NCI-H82 treated with DMSO at 0.1 percent for 48 hours (cell line): ENCODE data around the gene COMMD7.

ENCODE experiments used
- DNase-seq: peaks from one replicate; lab custom pipeline; 2025; ENCODE audit not compliant: unreplicated experiment; lab: John Stamatoyannopoulos, UW

COMMD7 gene

DNA sequence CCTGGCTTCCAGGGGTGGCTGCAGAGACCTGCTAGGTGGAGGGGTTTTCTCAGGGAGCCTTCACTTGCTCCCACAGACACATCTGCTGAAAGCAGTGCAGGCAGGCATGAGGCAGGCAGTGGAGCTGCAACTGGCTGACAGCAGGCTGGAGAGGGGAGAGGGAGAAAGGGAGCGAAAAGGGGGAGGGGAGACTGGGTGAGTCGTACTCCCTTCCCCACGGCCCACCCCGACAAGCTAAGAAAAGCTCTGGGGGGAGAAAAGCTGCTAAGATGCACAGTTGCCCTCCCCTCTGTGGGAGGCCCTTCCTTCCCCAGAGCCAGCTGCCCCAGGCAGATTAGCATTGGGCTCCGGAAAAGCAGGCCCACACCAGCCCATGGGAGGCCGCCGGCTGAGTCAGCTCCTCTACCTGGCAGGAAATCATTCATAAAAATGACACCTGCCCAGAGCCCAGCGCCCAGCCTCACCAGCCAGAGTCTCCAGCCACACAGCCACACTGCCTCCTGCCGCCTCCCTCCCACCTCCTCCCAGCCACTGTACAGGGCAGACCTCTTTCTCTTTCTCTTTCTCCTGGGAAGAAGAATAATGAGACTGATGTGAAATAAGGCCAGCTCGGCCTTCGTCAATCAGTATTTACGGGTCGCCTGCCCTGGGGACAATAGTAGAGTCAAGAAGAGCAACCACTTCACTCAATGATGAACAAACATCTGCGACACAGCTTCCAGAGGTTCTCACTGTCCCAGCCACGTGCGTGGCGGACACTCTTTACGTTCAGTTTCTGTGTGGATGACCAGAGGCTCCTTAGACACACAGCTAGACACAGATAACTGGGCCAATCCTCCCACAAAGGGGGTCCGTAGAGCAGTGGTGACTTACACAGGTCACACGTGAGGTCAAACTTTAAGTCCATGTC, 61.8 kb downstream of the COMMD7 start:
- peak; percentile 87 for DNase-seq

DNA sequence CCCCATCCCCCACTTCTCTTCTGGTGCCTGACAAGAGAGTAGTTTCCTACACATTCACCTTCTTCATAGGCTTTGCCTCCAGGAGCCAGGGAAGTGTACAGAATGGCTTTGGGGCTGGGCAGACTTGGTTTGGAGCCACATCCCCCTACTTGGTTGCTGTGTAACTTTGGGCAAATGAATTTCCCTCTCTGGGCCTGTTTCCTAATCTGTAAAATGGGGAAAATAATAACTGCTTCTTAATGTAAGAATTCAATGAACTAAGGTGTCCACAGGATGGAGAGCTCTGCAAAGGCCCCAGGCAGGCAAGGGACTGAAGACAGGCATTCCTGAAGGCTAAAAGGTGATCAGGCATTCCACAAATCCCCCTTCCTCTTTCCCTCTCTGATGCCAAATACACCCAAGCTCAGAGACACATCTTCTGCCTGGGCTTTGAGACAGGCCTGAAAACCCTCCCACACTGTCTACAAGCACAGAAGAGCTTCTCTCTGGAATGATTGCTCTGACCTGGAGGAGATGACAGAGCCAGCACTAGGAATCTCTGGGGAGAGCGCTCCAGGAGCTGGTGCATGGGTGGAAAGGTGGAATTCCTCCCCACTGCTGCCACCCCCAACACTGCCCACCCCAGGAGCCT, 62.6 kb downstream of the COMMD7 start:
- DNase-seq: no peak

DNA sequence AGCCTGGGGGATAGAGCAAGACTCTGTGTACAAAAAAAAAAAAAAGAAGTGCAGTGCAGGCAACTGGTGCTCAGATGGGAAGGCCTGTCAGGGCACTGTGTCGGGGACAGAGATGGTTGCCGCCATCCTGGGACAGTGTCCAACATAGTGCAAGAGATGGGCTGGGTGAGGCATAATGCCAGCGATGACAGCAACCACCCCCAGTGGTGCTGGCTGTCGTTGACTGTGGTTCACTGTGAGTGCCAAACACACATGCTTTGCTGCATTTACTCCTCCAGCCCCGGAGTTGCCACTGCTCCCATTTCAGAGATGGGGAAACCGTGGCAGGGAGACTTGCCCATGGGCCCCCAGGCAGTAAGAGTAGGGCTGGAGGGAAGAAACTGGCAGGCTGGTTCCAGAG, 64.3 kb downstream of the COMMD7 start:
- DNase-seq: no peak

DNA sequence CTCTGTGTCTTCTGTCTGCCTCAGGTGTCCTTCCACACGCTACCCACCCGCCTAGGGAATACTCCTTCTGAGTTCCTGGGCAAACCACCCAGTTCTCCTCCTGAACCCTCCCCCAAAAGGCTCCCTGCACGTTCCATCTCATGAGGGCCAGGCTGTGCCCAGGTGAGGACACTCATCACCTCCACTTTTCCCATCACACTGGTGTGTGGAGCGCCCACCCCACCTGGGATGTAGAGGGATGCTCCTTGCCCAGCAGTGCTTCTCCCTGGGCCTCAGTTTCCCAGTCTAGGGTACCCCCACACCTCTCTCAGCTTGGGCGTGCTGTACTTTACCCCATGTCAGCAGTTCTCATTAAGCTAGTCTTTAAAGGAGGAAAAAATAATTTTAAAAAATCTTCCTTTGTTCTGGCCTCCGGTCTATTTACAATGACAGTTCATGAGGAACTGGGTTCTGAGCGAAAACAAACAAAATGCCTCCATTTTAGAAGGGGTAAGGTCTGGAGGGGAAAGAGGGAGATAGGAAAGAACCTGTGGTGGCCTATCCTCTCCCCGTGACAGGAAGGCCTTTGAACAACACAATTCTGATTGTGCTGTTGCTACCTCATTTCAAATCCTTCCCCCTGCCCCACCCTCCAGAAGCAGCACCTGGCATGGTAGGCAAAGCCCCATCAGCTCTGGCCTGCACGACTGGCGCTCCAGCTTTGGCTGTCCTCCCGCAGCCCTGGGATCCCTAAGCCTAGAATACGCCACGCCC, 67.9 kb downstream of the COMMD7 start:
- DNase-seq: no peak

DNA sequence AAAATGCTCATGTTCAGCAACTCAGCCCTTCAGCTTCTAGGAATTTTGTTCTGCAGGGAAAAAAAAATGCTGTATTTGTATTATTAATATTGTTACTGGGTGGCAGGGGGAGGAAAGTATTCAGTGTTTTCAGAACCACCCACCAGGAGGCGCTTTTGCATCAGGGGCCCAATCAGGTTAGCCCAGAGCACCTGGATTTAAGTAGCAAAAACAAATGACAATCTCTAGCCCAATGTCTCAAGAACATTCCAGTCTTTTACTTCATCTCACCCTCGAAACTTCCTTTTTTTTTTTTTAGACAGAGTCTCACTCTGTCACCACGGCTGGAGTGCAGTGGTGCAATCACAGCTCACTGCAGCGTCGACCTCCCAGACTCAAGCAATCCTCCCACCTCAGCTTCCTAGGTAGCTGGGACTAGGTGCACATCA, 68.9 kb downstream of the COMMD7 start:
- peak; percentile 32 for DNase-seq

DNA sequence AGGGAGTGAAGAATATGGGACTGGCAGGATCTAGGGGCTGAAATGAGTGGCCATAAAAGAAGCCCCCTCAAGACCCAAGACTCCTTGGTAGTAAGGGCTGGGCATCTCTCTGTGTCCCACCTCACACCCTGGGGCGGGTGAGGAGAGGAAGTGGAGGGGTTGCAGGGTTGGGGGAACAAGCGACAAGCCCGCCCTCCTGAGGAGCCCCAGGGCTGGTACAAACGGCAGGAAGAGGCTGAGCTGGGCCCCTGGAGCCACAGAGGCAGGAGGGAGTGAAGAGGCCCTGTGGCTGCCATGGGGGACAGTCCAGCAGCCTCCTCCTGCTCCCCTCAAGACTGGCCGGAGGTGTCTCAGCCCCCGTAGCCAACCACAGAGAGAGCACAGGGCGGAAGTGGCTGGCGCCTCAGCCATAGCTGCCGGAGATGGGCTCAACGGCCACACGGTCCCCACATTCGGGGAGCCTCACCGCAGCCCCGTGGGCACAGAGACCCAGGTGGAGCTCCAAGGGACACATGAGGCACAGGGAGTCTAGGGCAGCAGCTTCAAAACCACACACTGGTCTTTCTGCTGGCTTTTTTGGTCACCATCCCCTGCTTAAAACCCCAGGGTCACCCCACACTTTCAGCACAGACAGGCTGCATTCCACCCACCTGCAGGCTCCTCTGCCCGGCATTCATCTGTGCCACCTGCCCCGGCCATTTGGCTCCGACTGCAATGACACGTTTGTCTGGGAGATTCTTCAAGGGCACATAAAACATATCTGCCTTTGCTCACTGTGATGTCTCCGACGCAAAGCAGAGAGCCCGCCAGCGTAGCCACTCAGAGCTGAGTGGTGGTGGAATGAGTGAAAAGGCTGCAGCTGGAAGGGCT, 70.0 kb downstream of the COMMD7 start:
- DNase-seq: no peak

DNA sequence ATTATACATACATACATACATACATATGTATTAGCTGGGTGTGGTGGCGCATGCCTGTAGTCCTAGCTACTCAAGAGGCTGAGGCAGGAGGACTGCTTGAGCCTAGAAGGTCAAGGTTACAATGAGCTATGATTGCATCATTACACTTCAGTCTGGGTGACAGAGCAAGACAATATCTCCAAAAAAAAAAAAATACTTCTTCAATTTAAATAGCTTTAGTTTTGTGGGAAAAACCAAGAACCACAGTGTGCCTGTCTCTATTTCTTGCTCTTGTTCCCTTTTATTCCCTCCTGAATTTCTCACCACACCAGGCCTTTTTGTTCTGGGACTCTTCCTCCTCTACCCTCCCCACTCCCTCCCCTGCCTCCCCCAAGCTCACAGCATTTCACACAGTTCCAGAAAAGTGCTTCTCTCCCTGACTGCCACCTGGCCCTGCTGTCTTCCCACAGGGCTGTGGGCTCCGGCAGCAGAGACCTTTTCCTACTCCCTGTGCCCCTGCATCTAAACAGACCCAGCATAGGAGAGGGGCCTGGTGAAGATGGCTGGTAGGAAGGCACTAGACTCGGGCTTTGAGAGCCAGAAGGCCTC, 70.8 kb downstream of the COMMD7 start:
- DNase-seq: no peak

DNA sequence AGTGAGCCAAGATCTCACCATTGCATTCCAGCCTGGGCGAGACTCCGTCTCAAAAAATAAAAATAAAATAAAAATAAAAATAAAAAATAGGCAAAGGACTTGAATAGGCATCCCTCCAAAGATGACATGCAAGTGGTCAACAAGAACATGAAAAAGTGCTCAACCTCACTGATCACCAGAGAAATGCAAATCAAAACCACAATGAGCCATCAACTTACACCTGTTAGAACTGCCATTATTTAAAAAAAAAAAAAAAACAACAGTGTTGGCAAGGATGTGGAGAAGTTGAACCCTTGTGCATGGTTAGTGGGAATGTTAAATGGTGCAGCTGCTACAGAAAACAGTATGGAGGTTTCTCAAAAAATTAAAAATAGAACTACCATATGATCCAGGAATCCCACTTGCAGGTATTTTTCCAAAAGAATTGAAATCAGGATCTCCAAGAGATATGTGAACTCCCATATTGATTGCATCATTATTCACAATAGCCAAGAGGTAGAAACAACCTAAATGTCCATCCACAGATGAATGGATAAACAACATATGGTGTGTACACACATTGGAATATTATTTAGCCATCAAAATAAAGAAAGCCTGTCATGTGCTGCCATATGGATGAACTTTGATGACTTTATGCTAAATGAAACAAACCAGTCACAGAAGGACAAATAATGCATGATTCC, 72.4 kb downstream of the COMMD7 start:
- no peak for DNase-seq

DNA sequence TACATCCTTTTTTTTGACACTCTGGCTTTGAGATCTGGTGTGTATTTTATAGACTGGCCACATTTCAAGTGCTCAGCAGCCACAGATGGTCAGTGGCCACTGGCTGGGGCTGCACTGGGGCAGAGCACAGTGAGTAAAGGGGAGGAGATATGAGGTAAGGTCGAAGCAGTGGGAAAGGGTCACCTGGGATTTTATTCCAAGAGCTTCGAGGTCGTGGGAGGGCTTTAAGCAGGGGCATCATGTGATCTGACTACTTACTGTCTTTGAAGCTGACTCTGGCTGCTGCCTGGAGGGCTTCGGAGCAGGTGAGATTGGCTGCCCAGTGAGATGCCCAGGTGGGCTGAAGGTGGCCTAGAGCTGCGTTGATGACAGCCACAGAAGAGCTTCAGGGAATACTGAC, 76.2 kb downstream of the COMMD7 start:
- DNase-seq: no peak

DNA sequence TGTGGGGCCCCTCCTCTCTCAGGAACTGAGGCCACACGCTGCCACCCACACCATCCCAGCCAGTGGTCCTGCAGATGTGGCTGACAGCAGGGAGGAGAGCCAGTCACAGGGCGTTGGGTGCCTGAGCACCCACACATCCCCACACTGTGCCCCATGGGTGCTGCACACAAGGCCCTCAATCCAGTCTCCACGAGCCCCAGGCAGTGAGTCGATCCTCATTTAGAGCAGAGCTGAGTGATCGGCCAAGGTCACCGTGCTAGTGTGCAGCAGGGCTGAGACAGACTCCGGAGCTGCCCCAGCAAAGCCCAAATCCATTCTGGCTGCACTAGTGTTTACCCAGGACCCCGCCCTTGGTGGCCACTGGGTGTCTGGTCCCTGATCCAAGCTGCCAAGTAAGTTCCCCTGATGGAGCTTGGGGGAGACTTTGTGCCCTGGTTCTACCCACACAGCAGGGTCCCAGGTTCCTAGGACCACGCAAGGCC, 78.5 kb downstream of the COMMD7 start:
- DNase-seq: no peak

DNA sequence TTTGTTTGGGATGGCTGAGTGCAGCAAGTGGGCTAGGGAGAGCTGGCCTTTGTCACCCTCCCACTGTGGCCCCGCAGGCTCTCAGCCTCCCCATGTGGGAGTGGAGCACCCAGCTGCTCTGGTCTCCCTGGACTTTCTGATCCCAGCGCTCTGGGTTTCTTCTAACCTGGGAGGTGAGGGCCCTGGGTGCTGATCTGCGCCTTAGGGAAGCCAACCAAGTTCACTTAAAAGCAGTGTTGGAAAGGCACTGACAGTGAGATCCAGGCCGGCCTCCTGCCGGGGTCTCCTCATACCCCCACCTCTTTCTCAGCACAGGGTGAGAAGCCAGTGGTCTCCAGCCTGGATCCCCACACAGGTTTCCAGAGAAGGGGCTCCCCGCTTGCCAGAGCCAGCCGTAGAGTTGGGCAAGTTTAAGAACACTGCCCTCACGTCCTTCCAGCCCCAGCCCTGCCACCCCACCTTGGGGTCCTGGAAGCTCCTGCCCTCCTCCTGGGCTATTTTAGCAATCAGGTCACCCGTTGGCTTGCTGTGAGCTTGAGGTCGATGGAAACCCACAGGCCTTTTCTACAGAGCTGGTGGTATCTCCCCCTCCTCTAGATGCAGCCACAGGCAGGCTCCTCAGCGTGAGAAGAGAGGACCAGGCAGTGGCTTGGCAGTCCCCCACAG, 79.1 kb downstream of the COMMD7 start:
- DNase-seq: no peak

DNA sequence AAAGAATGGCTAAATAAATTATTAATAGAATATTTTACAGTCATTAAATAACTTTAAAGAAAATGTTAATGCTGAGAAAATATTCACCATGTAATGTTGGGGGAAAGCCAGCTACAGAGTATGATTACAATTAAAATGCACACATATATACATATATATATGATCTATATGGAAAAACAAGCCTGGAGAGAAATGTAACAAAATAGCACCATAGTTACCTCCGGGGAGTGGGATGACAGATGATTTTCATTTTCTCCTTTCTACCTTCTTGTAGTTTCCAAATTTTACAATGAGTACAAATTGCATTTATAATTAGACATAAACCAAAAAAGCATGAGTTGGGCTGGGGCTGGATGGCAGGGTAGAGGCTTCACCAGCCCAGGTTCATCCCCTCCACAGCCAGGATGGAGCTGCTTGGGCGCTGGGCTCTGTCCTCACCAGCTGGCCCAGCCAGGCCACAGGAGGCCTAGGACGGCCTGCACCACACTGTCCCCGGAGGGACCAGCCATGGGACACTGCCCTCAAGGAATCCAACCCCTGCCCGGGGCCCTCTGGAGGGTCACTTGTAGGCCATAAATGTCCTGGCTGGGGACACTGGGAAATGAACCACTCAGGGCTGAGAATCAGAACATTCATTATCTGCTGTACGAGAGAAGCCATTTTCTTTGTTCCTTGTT, 79.8 kb downstream of the COMMD7 start:
- no peak for DNase-seq

DNA sequence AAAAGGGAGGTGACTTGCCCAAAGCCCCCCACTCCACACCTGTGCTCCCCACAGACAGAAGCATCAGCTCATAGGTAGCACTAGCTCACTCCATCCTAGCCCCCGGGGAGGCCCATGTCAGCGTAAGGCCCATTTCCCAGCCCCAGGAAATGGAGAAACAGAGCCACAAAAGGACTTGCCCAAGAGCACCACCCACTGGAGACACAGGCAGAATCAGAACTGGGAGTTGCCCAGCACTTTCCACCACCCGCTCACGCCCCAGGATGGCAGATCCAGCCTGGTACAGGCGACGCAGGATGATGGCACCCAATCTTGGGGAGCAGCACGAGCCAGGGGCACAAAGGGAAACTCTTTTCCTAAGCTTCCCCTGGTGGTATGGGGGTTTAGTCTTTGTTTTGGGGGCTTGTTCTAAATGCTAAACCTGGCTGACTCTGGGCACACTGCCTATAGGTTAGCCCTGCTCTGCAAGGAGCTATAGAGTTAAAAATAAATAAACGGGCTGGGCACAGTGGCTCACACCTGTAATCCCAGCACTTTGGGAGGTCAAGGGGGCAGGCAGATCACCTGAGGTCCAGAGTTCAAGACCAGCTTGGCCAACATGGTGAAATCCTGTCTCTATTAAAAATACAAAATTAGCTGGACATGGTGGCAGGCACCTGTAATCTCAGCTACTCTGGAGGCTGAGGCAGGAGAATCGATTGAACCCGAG, 81.3 kb downstream of the COMMD7 start:
- no peak for DNase-seq

DNA sequence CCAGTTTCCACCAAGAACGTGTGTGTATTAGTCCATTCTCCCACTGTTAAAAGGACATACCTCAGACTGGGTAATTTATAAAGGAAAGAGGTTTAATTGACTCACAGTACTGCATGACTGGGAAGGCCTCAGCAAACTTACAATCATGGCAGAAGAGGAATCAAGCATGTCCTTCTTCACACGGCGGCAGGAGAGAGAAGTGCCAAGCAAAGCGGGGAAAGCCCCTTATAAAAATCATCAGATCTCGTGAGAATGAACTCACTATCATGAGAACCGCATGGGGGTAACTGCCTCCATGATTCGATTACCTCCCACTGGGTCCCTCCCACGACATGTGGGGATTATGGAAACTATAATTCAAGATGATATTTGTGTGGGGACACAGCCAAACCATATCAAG, 82.6 kb downstream of the COMMD7 start:
- no peak for DNase-seq

DNA sequence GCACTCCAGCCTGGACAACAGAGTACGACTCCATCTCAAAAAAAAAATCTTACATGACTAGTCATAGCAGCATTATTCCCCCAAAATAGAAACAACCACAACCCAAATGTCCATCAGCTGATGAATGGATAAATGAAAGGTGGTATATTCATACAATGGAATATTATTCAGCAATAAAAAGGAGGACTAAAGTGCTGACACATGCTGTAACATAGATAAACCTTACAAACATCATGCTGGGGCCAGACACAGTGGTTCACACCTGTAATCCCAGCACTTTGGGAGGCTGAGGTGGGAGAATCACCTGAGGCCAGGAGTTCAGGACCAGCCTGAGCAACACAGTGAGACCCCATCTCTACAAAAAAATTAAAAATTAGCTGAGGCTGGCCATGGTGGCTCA, 86.4 kb downstream of the COMMD7 start:
- no peak for DNase-seq

DNA sequence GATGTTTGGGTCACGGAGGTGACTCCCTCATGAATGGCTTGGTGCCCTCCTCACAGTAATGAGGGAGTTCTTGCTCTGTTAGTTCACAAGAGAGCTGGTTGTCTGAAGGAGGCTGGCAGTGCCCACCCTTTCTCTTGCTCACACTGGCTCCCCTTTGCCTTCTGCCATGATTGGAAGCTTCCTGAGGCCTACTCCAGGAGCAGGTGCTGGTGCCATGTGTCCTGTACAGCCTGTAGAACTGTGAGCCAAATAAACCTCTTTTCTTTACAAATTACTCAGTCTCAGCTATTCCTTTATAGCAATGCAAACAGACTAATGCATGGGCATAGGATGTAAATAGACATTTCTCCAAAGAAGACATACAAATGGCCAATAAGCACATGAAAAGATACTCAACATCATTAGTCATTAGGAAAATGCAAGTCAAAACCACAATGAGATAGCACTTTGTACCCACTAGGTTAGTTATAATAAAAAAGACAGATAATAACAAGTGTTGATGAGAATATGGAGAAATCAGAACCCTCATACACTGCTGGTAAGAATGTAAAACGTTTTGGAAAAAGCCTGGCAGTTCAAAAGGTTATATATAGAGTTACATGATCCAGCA, 87.3 kb downstream of the COMMD7 start:
- no peak for DNase-seq

DNA sequence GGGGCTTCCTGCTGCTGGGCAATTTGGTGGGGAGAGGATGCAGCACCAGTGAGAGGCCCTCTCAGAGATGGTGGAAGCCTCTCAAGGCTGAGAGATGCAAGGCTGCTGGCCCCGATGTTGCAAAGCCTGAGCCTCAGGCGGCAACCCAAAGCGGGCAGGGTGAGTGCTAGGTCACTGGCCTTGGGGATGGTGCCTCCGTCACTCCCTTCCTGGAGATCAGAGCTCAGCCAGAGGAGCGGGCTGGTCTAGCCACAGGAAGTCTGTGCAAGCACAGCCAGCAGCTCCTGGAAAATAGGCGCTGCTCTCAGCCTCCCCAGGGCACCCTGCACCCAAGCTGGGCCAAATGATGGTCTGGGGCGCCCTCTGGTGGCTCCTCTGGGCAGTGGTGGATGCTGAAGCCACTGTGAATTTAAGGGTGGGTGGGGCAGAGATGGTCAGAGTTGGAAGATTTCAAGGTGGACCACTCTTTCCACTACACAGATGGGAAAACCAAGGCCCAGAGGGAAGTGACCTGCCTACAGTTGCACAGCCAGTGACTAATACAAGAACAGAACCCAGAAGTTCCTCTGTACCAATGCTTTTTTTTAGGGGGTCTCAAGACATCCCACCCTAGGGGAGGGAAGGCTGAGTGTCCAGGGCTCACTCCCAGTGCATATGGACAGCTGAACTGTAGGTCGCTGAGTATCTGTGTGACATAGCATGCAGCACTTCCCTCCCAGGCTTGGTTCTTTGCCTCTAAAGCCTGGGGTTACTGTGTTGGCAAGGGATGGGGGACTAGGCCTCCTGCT, 90.3 kb downstream of the COMMD7 start:
- DNase-seq: peak; percentile 45
